Measurements from ENCODE around the gene SRRD.
A peak's percentile ranks its signal among the peaks of the same experiment; 100 is the strongest.

Gene SRRD

DNA sequence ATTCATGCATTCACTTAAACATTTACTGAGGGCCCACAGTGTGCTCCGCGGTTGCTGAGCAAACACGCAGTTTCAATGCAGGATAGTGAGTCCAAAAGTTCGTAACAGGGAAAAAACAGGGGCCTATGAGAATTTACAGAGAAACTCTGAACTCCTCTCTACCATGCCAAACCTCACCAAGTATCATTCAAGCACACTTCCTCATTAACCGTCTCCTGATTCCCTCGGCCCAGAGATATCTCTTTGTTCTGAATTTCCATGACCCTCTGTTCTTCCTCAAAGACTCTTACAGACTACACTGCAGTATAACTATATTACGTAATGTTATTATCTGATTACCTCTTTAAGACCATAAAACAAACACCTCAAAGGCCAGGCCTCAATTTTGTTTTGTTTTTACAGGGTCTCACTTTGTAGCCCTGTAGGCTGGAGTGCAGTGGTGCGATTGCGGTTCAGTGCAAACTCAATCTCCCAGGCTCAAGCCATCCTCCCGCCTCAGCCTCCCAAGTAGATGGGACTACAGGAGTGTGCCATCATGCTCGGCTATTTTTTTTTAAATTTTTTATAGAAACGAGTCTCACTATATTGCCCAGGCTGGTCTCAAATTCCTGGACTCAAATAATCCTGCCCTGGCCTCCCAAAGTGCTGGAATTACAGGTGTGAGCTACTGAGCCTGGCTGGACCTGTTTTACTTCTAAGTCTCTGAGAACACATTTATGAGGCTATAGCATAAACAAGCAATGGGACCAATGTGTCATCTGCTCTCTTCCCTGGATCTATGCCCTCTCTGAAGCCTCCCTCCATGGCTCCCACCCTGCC is 3.7 kb upstream of the SRRD start:
- Histone ChIP-seq H3K36me3 (ENCODE audit: insufficient read depth, insufficient read length, low read length) (peaks cover 48% of the 10 kb centered on the region), H3K4me1 (ENCODE audit: insufficient read depth, insufficient read length) (no peaks in the 10 kb centered on the region), H3K9ac (ENCODE audit: insufficient read length, low read depth) (peak overlapping the region; percentile 25), H3K4me3 (ENCODE audit: insufficient read length, low read depth) (no peak overlapping the region), H3K27me3 (ENCODE audit: insufficient read depth, insufficient read length) (no peaks in the 10 kb centered on the region), H3K9me3 (ENCODE audit: insufficient read depth, low read length) (no peaks in the 10 kb centered on the region)
- no peak for DNase-seq (ENCODE audit: low read depth, low spot score)
- TF ChIP-seq ZNF274 (IDR thresholded peaks at IDR 0.05; ENCODE audit: low read depth, low read length) (no peak), SUZ12 (IDR thresholded peaks at IDR 0.05; ENCODE audit: extremely low read depth, insufficient read depth, insufficient read length) (no peak)

GRCh38 chr22:26480611-26480932 is 3.1 kb upstream of the SRRD start:
- H3K4me1 ChIP-seq (ENCODE audit: insufficient read depth, insufficient read length): no peaks in the 10 kb centered on the region
- H3K9ac ChIP-seq (ENCODE audit: insufficient read length, low read depth): no peak overlapping the region
- no peak for TF ChIP-seq ZNF274 (IDR thresholded peaks at IDR 0.05; ENCODE audit: low read depth, low read length)
- TF ChIP-seq SUZ12 (IDR thresholded peaks at IDR 0.05; ENCODE audit: extremely low read depth, insufficient read depth, insufficient read length): no peak
- H3K9me3 ChIP-seq (ENCODE audit: insufficient read depth, low read length): no peaks in the 10 kb centered on the region
- no peak overlapping the region for H3K4me3 ChIP-seq (ENCODE audit: insufficient read length, low read depth)
- DNase-seq (ENCODE audit: low read depth, low spot score): no peak
- no peaks in the 10 kb centered on the region for H3K27me3 ChIP-seq (ENCODE audit: insufficient read depth, insufficient read length)
- peaks cover 51% of the 10 kb centered on the region for H3K36me3 ChIP-seq (ENCODE audit: insufficient read depth, insufficient read length, low read length)

DNA sequence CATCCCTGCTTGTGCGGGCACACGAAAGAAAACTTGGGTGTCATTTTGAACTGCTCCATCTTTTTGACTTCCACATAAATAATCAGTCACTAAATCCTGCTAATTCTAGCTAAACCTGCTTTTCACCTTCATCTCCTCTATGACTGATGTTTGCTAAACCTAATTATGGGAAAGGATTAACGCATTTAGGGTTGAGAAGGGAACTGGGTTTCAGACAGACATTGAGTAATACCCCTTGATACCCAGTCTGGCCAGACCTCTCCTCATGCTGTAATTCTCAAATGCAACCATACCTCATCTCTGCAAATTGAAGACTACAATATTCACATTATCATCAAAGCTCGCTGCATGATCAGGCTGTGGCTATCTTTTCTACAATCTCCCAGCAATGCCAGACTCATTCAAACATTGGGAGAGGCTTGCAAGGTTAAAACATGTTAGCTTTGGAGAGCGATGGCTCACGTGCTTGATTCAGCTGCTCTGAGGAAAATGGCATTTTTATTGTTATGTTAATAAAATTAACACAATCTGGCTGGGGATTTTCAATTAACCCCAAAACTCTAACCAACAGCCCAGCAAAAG is 2.5 kb upstream of the SRRD start:
- H3K4me1 ChIP-seq (ENCODE audit: insufficient read depth, insufficient read length): no peaks in the 10 kb centered on the region
- no peaks in the 10 kb centered on the region for H3K27me3 ChIP-seq (ENCODE audit: insufficient read depth, insufficient read length)
- H3K9me3 ChIP-seq (ENCODE audit: insufficient read depth, low read length): no peaks in the 10 kb centered on the region
- no peak for DNase-seq (ENCODE audit: low read depth, low spot score)
- H3K9ac ChIP-seq (ENCODE audit: insufficient read length, low read depth): no peak overlapping the region
- peaks cover 52% of the 10 kb centered on the region for H3K36me3 ChIP-seq (ENCODE audit: insufficient read depth, insufficient read length, low read length)
- TF ChIP-seq SUZ12 (IDR thresholded peaks at IDR 0.05; ENCODE audit: extremely low read depth, insufficient read depth, insufficient read length) (no peak), ZNF274 (IDR thresholded peaks at IDR 0.05; ENCODE audit: low read depth, low read length) (no peak), YY1 (IDR thresholded peaks at IDR 0.05; ENCODE audit: insufficient read depth, insufficient read length) (no peak)
- no peak overlapping the region for H3K4me3 ChIP-seq (ENCODE audit: insufficient read length, low read depth)

- Histone ChIP-seq H3K4me1 (ENCODE audit: insufficient read depth, insufficient read length) (no peaks in the 10 kb centered on the region), H3K4me3 (ENCODE audit: insufficient read length, low read depth) (no peak overlapping the region), H3K9me3 (ENCODE audit: insufficient read depth, low read length) (no peaks in the 10 kb centered on the region), H3K9ac (ENCODE audit: insufficient read length, low read depth) (no peak overlapping the region), H3K36me3 (ENCODE audit: insufficient read depth, insufficient read length, low read length) (peaks cover 51% of the 10 kb centered on the region), H3K27me3 (ENCODE audit: insufficient read depth, insufficient read length) (no peaks in the 10 kb centered on the region)
- TF ChIP-seq ZNF274 (IDR thresholded peaks at IDR 0.05; ENCODE audit: low read depth, low read length) (no peak), YY1 (IDR thresholded peaks at IDR 0.05; ENCODE audit: insufficient read depth, insufficient read length) (no peak), SUZ12 (IDR thresholded peaks at IDR 0.05; ENCODE audit: extremely low read depth, insufficient read depth, insufficient read length) (no peak)
- no peak for DNase-seq (ENCODE audit: low read depth, low spot score)
Measured at GRCh38 chr22:26481694-26482093, 2.0 kb upstream of the SRRD start.

DNA sequence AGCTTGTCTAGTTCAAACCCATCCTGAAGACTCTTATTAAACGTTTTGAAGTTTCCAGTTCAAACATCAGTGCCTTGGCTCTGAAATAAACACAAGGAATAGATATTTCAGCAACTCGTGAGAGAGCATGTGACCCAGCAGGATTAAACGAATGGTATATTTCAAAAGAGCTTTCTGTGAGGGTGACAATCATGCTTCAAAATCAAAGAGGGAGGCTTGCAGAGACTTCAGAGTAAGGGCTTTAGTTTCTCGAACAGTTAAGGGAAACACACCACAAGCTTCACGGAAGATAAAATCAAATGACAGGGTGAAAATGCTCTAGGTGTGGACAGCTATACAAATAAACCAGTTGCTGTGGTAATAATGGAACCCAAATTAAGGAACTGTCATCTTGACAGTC is 1.5 kb upstream of the SRRD start:
- peaks cover 49% of the 10 kb centered on the region for H3K36me3 ChIP-seq (ENCODE audit: insufficient read depth, insufficient read length, low read length)
- no peak for DNase-seq (ENCODE audit: low read depth, low spot score)
- H3K9ac ChIP-seq (ENCODE audit: insufficient read length, low read depth): no peak overlapping the region
- H3K4me1 ChIP-seq (ENCODE audit: insufficient read depth, insufficient read length): no peaks in the 10 kb centered on the region
- TF ChIP-seq ZNF274 (IDR thresholded peaks at IDR 0.05; ENCODE audit: low read depth, low read length): no peak
- no peak for TF ChIP-seq YY1 (IDR thresholded peaks at IDR 0.05; ENCODE audit: insufficient read depth, insufficient read length)
- TF ChIP-seq SUZ12 (IDR thresholded peaks at IDR 0.05; ENCODE audit: extremely low read depth, insufficient read depth, insufficient read length): no peak
- no peaks in the 10 kb centered on the region for H3K9me3 ChIP-seq (ENCODE audit: insufficient read depth, low read length)
- H3K4me3 ChIP-seq (ENCODE audit: insufficient read length, low read depth): no peak overlapping the region
- no peaks in the 10 kb centered on the region for H3K27me3 ChIP-seq (ENCODE audit: insufficient read depth, insufficient read length)

DNA sequence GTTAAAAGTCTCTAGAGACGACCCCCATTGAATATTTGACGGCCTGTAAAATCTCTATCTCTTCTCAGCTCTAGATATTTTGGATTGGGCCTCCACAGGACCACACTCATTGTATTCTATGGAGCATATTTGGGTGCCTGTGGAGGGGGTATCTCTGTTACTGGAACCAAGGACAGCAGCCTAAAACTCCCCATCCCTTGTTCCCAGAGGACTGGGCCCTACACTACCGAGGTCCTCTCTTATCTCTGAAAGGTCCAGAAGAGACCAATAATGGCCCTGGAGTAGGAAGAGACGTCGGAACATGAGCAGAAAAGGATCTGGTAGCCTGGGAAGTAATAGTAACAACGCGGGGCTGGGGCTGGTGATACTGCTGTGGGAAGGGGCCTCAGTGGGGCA is 636 bp upstream of the SRRD start:
- H3K27me3 ChIP-seq (ENCODE audit: insufficient read depth, insufficient read length): no peaks in the 10 kb centered on the region
- H3K36me3 ChIP-seq (ENCODE audit: insufficient read depth, insufficient read length, low read length): peaks cover 49% of the 10 kb centered on the region
- no peak for TF ChIP-seq ZNF274 (IDR thresholded peaks at IDR 0.05; ENCODE audit: low read depth, low read length)
- H3K4me3 ChIP-seq (ENCODE audit: insufficient read length, low read depth): peak overlapping the region; percentile 90
- no peaks in the 10 kb centered on the region for H3K4me1 ChIP-seq (ENCODE audit: insufficient read depth, insufficient read length)
- H3K9me3 ChIP-seq (ENCODE audit: insufficient read depth, low read length): no peaks in the 10 kb centered on the region
- no peak for DNase-seq (ENCODE audit: low read depth, low spot score)
- peak overlapping the region; percentile 90 for H3K9ac ChIP-seq (ENCODE audit: insufficient read length, low read depth)

DNA sequence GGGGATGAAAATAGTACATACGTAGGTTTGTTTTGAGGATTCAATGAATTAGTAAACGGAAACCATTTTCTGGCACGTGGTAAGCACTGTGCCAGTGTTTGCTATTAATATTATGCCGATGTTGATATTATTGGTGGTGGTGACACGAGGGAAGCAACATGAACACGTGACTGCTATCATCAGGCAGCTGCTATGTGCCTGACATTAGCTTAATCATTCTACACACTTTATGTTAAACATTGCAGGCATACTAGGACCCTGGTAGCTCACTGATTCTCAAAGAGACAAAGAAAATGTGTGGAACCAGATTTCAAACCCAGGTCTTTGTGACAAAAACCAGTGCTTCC is 656 bp downstream of the SRRD start:
- H3K27me3 ChIP-seq (ENCODE audit: insufficient read depth, insufficient read length): no peaks in the 10 kb centered on the region
- peak overlapping the region; percentile 90 for H3K9ac ChIP-seq (ENCODE audit: insufficient read length, low read depth)
- H3K4me3 ChIP-seq (ENCODE audit: insufficient read length, low read depth): peak overlapping the region; percentile 90
- no peak for DNase-seq (ENCODE audit: low read depth, low spot score)
- H3K9me3 ChIP-seq (ENCODE audit: insufficient read depth, low read length): no peaks in the 10 kb centered on the region
- H3K4me1 ChIP-seq (ENCODE audit: insufficient read depth, insufficient read length): no peaks in the 10 kb centered on the region
- TF ChIP-seq ZNF274 (IDR thresholded peaks at IDR 0.05; ENCODE audit: low read depth, low read length) (no peak), YY1 (IDR thresholded peaks at IDR 0.05; ENCODE audit: insufficient read depth, insufficient read length) (no peak), SUZ12 (IDR thresholded peaks at IDR 0.05; ENCODE audit: extremely low read depth, insufficient read depth, insufficient read length) (no peak)
- peaks cover 61% of the 10 kb centered on the region for H3K36me3 ChIP-seq (ENCODE audit: insufficient read depth, insufficient read length, low read length)

Data from NT2/D1 (cell line).